ENCODE data around the gene PARP12. TPM values are rescaled to one million over a fixed set of nuclear protein-coding genes. Genes with fewer than 3 reads are reported as not detected.

The PARP12 gene
- total and polyA plus RNA-seq, 12 donors: 6.7 to 48.3 (median 13.1) TPM

DNA sequence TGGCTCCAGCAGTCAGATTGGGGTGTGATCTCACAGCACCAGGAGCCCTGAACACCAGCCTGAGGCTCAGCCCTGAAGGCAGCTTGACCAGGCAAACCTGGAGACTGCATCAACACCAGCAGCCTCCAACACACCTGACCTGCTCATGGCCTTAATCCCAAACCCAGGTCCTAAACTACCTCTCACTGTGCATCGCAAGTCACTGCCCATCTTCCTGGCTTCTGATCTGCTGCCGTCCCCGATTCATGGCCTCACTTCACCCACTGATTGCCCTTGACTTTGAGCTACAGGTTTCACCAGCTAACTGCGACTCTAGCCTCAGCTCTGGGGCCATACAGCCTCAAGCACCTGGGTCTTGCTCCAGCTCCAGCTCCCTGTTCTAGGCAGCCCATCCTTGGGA, 49.1 kb downstream of the PARP12 start:
- no peaks in the 10 kb centered on the region for H3K27me3 ChIP-seq
- no peaks in the 10 kb centered on the region for H3K4me1 ChIP-seq
- peaks cover 0 to 26% (median 0%) of the 10 kb centered on the region in 9 donors for H3K36me3 ChIP-seq
- WGBS, 2 donors: 95 to 99% methylated on average over 4 of the region's 4 CpGs
- intact Hi-C loops (cut with DNase I): no loop called here
- TF ChIP-seq, protein P1, sequence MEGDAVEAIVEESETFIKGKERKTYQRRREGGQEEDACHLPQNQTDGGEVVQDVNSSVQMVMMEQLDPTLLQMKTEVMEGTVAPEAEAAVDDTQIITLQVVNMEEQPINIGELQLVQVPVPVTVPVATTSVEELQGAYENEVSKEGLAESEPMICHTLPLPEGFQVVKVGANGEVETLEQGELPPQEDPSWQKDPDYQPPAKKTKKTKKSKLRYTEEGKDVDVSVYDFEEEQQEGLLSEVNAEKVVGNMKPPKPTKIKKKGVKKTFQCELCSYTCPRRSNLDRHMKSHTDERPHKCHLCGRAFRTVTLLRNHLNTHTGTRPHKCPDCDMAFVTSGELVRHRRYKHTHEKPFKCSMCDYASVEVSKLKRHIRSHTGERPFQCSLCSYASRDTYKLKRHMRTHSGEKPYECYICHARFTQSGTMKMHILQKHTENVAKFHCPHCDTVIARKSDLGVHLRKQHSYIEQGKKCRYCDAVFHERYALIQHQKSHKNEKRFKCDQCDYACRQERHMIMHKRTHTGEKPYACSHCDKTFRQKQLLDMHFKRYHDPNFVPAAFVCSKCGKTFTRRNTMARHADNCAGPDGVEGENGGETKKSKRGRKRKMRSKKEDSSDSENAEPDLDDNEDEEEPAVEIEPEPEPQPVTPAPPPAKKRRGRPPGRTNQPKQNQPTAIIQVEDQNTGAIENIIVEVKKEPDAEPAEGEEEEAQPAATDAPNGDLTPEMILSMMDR (IDR thresholded peaks at IDR 0.05): no peak
- no peaks in the 10 kb centered on the region for H3K9me3 ChIP-seq
- DNase-seq (no peak), ATAC-seq (no peak)
- H3K27ac ChIP-seq: no peak overlapping the region
- H3K4me3 ChIP-seq: no peak overlapping the region

DNA sequence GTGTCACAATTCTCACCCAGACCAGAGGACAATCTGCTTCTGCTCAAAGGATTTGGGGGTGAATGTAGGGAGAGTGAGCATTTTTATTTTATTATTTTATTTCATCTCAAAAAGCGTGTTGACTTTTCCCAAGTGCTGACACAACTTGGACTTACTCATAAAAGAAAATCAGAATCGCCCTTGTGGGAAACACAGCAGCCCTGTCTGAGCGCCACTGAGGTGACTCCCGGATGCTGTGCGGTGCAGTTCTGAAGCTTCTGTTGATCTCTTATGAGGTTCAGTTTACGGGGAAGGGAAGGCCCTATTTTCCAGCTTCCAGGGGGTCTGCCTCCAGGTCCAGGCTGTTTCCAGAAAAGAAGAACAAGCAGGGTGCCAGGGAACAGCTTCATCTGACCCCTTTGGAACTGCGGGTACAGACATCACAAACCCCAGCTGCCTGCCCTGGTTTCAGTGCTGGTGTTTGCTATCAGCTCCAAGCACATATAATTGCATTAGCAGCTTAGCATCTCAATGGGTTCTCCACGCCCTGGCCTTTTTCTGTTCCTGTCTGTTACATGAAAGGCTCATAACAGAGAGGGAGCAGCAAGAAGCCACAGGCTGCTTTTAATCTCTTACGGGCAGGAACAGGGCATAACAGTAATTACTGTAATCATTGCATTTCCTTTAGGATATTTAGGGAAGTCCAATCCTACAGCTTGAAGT, 52.4 kb downstream of the PARP12 start:
- intact Hi-C loops (cut with DNase I): no loop called here
- Histone ChIP-seq H3K9me3 (no peaks in the 10 kb centered on the region), H3K27me3 (no peaks in the 10 kb centered on the region), H3K27ac (no peak overlapping the region), H3K4me3 (no peak overlapping the region), H3K4me1 (no peaks in the 10 kb centered on the region), H3K36me3 (peaks cover 0 to 12% (median 0%) of the 10 kb centered on the region in 9 donors)
- no peak for DNase-seq
- WGBS, 2 donors: 82 to 84% methylated on average over 9 of the region's 9 CpGs
- ATAC-seq: no peak
- TF ChIP-seq, protein P1 (IDR thresholded peaks at IDR 0.05): no peak

DNA sequence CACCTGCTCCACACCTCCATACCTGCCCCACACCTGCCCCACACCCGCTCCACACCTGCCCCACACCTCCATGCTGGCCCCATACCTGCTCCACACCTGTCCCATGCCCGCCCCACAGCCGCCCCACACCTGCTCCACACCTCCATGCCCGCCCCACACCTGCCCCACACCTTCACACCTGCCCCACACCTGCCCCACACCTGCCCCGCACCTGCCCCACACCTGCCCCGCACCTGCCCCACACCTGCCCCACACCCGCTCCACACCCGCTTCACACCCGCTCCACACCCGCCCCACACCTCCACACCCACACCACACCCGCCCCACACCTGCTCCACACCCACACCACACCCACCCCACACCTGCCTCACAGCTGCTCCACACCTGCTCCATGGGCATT, 53.0 kb downstream of the PARP12 start:
- no peak overlapping the region for H3K27ac ChIP-seq
- H3K4me3 ChIP-seq: no peak overlapping the region
- no peak for ATAC-seq
- no peaks in the 10 kb centered on the region for H3K27me3 ChIP-seq
- peaks cover 0 to 12% (median 0%) of the 10 kb centered on the region in 9 donors for H3K36me3 ChIP-seq
- DNase-seq: no peak
- H3K9me3 ChIP-seq: no peaks in the 10 kb centered on the region
- TF ChIP-seq, protein P1 (IDR thresholded peaks at IDR 0.05): no peak
- intact Hi-C loops (cut with DNase I): loop anchor here in 2 of 10 donors (10.0 kb wide), 2 partner anchors 225 to 515 kb away; no protein-coding TSS in a partner anchor
- WGBS, 2 donors: 92% methylated on average over 7 to 11 of the region's 11 CpGs
- no peaks in the 10 kb centered on the region for H3K4me1 ChIP-seq

DNA sequence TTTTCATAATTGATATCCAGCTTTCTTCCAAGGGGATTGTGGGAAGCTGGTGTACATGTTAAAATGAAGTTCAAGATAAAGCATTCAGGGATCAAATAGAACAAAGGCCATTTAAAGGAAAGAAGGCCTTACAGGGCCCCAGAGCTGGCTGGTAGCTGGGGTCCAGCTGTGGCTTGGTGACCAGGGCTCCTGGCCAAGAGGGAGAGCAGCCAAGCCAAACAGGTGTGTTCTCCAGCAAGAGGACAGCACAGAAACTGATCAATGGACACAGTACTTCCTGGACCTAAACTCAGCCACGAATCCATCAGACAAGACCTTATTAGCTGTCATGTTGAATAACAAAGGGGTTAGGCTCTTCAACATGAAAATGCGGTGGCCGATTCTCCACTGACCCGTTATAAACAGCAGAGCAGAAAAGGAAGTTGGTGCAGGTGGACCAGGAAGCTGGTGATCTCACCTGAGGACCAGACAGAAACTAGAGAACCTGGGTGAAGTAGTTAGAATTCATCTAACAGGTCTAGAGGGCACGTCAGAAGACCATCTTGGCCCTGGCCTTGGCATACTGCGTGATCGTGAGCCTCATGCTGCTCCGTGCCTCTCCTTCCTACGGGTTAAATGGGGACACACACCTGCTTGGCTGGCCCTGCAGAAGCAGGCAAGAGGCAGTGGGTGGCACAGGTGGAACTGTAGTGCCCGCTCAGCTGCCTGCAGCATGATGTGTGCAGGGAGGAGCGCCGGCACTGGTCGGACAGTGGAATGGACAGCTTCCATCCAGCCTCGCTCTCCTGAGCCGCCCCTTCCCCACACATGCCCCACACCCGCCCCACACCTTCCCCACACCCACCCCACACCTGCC, 53.8 kb downstream of the PARP12 start:
- H3K27ac ChIP-seq: no peak overlapping the region
- H3K9me3 ChIP-seq: no peaks in the 10 kb centered on the region
- intact Hi-C loops (cut with DNase I): loop anchor here in 2 of 10 donors (10.0 kb wide), 2 partner anchors 224 to 514 kb away; no protein-coding TSS in a partner anchor
- 92 to 94% methylated on average over 16 of the region's 16 CpGs for WGBS, 2 donors
- no peaks in the 10 kb centered on the region for H3K4me1 ChIP-seq
- TF ChIP-seq, protein P1 (IDR thresholded peaks at IDR 0.05): no peak
- ATAC-seq: no peak
- no peak for DNase-seq
- H3K27me3 ChIP-seq: no peaks in the 10 kb centered on the region
- peaks cover 0 to 12% (median 0%) of the 10 kb centered on the region in 9 donors for H3K36me3 ChIP-seq
- no peak overlapping the region for H3K4me3 ChIP-seq

Measured in heart right ventricle (tissue), 16 donors.